Ishikawa (cell line): ENCODE results near the gene FAXDC2.

Source experiments
- CEBPB ChIP-seq: IDR thresholded peaks from 2 replicates; pipeline ENCODE4 v1.6.1; 2012
- CREB1 ChIP-seq: IDR thresholded peaks from 2 replicates; pipeline ENCODE4 v1.6.1; 2012; ENCODE audit warnings: low read depth
- EGR1 ChIP-seq: IDR thresholded peaks from 2 replicates; pipeline ENCODE4 v1.6.1; 2012
- EP300 ChIP-seq: IDR thresholded peaks from 2 replicates; pipeline ENCODE4 v1.6.1; 2012; ENCODE audit warnings: borderline replicate concordance
- FOXM1 ChIP-seq: IDR thresholded peaks from 2 replicates; pipeline ENCODE4 v1.6.1; 2012; ENCODE audit warnings: low read depth, borderline replicate concordance
- NFIC ChIP-seq: IDR thresholded peaks from 2 replicates; pipeline ENCODE4 v1.6.1; 2012
- RAD21 ChIP-seq: IDR thresholded peaks from 2 replicates; pipeline ENCODE4 v1.6.1; 2012; ENCODE audit warnings: low read depth
- REST ChIP-seq: IDR thresholded peaks from 2 replicates; pipeline ENCODE4 v1.6.1; 2012; ENCODE audit warnings: low read depth, mild to moderate bottlenecking
- TAF1 ChIP-seq: IDR thresholded peaks from 2 replicates; pipeline ENCODE4 v1.6.1; 2012; ENCODE audit warnings: low read depth, mild to moderate bottlenecking
- TCF12 ChIP-seq: IDR thresholded peaks from 2 replicates; pipeline ENCODE4 v1.6.1; 2012; ENCODE audit warnings: low read depth
- TEAD4 ChIP-seq: IDR thresholded peaks from 2 replicates; pipeline ENCODE4 v1.6.1; 2012
- YY1 ChIP-seq: IDR thresholded peaks from 2 replicates; pipeline ENCODE4 v1.6.1; 2012; ENCODE audit warnings: low read depth
- ZBTB7A ChIP-seq: IDR thresholded peaks from 2 replicates; pipeline ENCODE4 v1.6.1; 2012; ENCODE audit warnings: low read depth
- TF ChIP-seq, protein P1 (sequence below): IDR thresholded peaks from 2 replicates; pipeline ENCODE4 v1.6.1; 2012
- TF ChIP-seq, protein P2 (sequence below): IDR thresholded peaks from 2 replicates; pipeline ENCODE4 v1.6.1; 2012

The FAXDC2 gene

DNA sequence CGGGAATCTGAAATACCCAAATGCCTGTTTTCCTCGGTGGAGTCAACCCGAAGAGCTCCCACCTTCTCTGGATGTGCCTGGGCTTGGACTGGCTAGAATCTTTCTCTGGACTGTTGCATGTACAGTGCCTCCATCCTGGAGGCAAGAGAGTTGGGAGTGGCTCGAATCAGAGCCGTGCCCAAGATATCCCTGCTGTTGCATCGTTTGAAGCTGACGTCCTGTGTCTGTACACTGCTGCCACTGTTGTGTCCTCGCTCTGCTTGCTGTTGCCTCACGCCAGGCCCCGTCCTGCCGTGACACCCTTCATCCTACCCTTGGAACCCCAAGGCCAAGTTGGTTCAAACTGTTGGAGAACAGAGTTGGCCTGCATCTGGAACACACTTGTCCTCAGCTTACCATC, 35.4 kb downstream of the FAXDC2 start:
- TF ChIP-seq TEAD4 (no peak), REST (no peak), FOXM1 (no peak), EGR1 (no peak), RAD21 (no peak), EP300 (no peak), YY1 (no peak), TCF12 (no peak), ZBTB7A (no peak), NFIC (no peak), CEBPB (no peak), CREB1 (no peak), TAF1 (no peak)
- TF ChIP-seq, protein P1, sequence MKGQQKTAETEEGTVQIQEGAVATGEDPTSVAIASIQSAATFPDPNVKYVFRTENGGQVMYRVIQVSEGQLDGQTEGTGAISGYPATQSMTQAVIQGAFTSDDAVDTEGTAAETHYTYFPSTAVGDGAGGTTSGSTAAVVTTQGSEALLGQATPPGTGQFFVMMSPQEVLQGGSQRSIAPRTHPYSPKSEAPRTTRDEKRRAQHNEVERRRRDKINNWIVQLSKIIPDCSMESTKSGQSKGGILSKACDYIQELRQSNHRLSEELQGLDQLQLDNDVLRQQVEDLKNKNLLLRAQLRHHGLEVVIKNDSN, result no peak
- TF ChIP-seq, protein P2, sequence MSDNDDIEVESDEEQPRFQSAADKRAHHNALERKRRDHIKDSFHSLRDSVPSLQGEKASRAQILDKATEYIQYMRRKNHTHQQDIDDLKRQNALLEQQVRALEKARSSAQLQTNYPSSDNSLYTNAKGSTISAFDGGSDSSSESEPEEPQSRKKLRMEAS, result no peak

GRCh38 chr5:154813736-154814135, 36.7 kb downstream of the FAXDC2 start:
- TF ChIP-seq, protein P1, result no peak
- TF ChIP-seq TAF1, result no peak
- no peak for TF ChIP-seq EGR1
- TF ChIP-seq NFIC, result no peak
- no peak for TF ChIP-seq YY1
- no peak for TF ChIP-seq REST
- no peak for TF ChIP-seq CEBPB
- no peak for TF ChIP-seq ZBTB7A
- TF ChIP-seq, protein P2, result no peak
- TF ChIP-seq RAD21, result no peak
- TF ChIP-seq TEAD4, result no peak
- TF ChIP-seq FOXM1, result no peak

DNA sequence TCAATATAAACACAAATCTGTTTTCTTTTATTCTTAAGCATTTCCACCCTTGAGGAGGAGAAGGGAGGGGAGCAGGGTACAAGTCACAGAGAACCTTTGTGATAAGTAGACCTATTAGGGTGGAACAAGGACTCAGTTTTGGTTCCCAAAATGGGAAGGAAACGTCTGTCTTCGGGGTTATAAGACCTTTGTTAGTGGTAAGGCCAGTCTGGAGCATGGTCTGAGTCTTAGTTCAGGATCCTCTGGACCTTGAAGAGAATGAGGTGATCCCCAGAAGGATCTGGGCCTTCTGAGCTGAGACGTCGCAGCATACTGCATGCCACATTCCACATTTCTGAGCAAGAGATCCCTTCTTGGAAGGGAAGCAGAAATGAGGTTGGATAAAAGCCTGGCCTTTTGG, 37.2 kb downstream of the FAXDC2 start:
- TF ChIP-seq FOXM1, result no peak
- TF ChIP-seq CEBPB, result no peak
- TF ChIP-seq ZBTB7A, result no peak
- TF ChIP-seq, protein P2, result no peak
- no peak for TF ChIP-seq TCF12
- TF ChIP-seq RAD21, result no peak
- TF ChIP-seq CREB1, result no peak
- no peak for TF ChIP-seq EGR1

- peak; percentile 67 for TF ChIP-seq RAD21
- no peak for TF ChIP-seq TAF1
- no peak for TF ChIP-seq TEAD4
Observed at GRCh38 chr5:154811653-154812465, 38.5 kb downstream of the FAXDC2 start.

DNA sequence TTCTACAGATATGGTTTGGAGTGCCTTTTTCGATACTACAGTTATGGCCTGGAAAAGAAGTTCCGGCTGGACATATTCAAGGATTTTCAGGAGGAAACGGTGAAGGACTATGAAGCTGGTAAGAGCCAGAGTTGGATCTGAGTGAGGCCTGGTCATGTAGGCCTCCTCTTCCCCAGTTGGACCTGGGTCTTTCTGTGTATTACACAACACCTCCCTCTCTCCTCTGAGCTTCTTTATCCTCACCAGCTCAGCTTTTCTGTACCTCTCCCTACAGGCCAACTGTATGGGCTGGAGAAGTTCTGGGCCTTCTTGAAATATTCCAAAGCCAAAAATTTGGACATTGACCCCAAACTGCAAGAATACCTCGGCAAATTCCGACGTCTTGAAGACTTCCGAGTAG, 39.2 kb downstream of the FAXDC2 start:
- TF ChIP-seq CREB1 (no peak), FOXM1 (no peak), EP300 (no peak), TCF12 (no peak), NFIC (no peak), TEAD4 (no peak)
- TF ChIP-seq, protein P1, result no peak
- TF ChIP-seq, protein P2, result no peak
